KMS-11 (cell line): Measurements from ENCODE around the gene PRICKLE2.

Experiments
- H2AFZ ChIP-seq: fragments of 200-600 bp; sonication (generic); 2 replicates; pipeline ENCODE4 v1.6.1; 2016; ENCODE audit warnings: antibody characterized with exemption, mixed run types, low read depth
- H3K27ac ChIP-seq: fragments of 200-600 bp; sonication (generic); 2 replicates; pipeline ENCODE4 v1.6.1; 2016; ENCODE audit warnings: mild to moderate bottlenecking, mixed run types
- H3K27me3 ChIP-seq: fragments of 200-600 bp; sonication (generic); 2 replicates; pipeline ENCODE4 v1.6.1; 2017; ENCODE audit warnings: mild to moderate bottlenecking, low read depth, mixed run types, moderate library complexity; ENCODE audit not compliant: insufficient read depth
- H3K36me3 ChIP-seq: fragments of 200-600 bp; sonication (generic); 2 replicates; pipeline ENCODE4 v1.6.1; 2017; ENCODE audit warnings: mild to moderate bottlenecking, mixed run types; ENCODE audit not compliant: insufficient read depth
- H3K4me1 ChIP-seq: fragments of 200-600 bp; sonication (generic); 2 replicates; pipeline ENCODE4 v1.6.1; 2016; ENCODE audit warnings: mild to moderate bottlenecking, low read depth, mixed run types; ENCODE audit not compliant: poor library complexity, severe bottlenecking
- H3K4me2 ChIP-seq: fragments of 200-600 bp; sonication (generic); 2 replicates; pipeline ENCODE4 v1.7.0; 2016; ENCODE audit warnings: mild to moderate bottlenecking, mixed run types
- H3K4me3 ChIP-seq: fragments of 200-600 bp; sonication (generic); IDR thresholded peaks from 2 replicates; pipeline ENCODE4 v1.6.1; 2017; ENCODE audit warnings: low read depth, low read length, mixed read lengths; ENCODE audit not compliant: insufficient read depth
- H3K79me2 ChIP-seq: fragments of 200-600 bp; sonication (generic); 2 replicates; pipeline ENCODE4 v1.6.1; 2016; ENCODE audit warnings: low read depth, mixed run types; ENCODE audit not compliant: insufficient read depth
- H3K9ac ChIP-seq: fragments of 200-600 bp; sonication (generic); 2 replicates; pipeline ENCODE4 v1.6.1; 2016; ENCODE audit warnings: mild to moderate bottlenecking, mixed run types
- H4K20me1 ChIP-seq: fragments of 200-600 bp; sonication (generic); 2 replicates; pipeline ENCODE4 v1.6.1; 2016; ENCODE audit warnings: mild to moderate bottlenecking, mixed run types; ENCODE audit not compliant: insufficient read depth
- CTCF ChIP-seq: fragments of 200-600 bp; sonication (generic); conservative IDR thresholded peaks from 2 replicates; pipeline ENCODE4 v1.6.1; 2017; ENCODE audit warnings: low read depth, mild to moderate bottlenecking, antibody characterized with exemption, low read length, moderate library complexity, mixed read lengths

The PRICKLE2 gene

DNA sequence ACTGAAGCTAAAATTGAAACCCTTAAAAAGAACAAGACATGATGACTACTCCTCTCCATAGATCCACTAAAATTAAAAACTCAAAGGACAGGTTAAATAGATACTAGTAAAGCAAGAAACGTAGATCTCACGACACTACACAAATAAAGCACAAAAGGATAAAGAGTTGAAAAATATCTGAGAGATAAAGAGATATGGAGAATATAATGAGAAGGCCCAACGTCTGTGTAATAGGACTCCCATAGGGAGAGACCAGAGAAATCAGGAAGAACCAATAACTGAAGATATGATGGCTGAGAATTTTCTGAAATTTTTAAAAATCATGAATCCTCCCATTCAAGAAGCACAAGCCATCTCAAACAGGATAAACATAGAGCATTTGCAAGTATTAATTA, 45.6 kb upstream of the PRICKLE2 start:
- Histone ChIP-seq H3K79me2 (no peaks in the 10 kb centered on the region), H4K20me1 (no peaks in the 10 kb centered on the region), H3K4me3 (no peak overlapping the region), H3K27ac (no peak overlapping the region), H3K4me2 (no peak overlapping the region), H3K9ac (no peak overlapping the region), H3K27me3 (no peaks in the 10 kb centered on the region), H3K4me1 (no peaks in the 10 kb centered on the region), H3K36me3 (no peaks in the 10 kb centered on the region), H2AFZ (no peak overlapping the region)
- no peak for TF ChIP-seq CTCF

DNA sequence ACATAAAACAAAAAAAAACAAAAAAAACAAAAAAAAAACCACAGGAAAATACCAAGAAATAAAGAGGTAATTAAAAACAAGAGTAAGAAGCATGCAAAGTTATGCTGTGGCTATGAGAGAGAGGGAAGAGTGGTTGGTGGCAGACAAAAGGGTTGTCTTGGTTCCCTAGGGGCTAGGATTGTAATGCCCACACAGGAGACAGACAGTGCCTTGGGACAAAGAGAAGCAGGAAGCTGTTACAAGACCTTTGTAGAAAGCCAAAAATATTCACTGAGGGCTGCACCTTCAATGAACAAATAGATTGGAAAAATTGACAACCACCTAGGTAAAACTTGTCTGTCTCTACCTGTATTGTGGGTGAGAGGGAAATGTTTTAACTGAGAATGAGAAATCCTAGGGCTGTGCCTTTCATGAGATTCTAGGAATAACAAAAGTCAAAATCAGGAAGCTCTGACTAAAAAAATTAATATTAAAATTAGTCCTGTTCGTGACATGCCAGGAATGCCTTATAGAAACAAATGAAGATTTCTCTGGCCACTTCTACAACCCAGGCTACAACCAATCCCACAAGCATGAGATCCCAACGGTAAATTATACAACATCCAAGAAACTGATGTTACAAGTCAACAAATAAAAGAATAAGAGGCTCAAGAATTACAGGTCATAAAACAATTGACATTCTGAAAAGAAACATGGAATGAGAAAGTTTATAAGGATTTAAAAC, 45.0 kb upstream of the PRICKLE2 start:
- Histone ChIP-seq H4K20me1 (no peaks in the 10 kb centered on the region), H2AFZ (no peak overlapping the region)
- no peak for TF ChIP-seq CTCF

GRCh38 chr3:64268926-64269325, 43.7 kb upstream of the PRICKLE2 start:
- Histone ChIP-seq H3K27me3 (no peaks in the 10 kb centered on the region), H3K4me3 (no peak overlapping the region), H3K36me3 (no peaks in the 10 kb centered on the region), H3K27ac (no peak overlapping the region), H3K4me1 (no peaks in the 10 kb centered on the region), H2AFZ (no peak overlapping the region), H3K79me2 (no peaks in the 10 kb centered on the region), H4K20me1 (no peaks in the 10 kb centered on the region), H3K9ac (no peak overlapping the region), H3K4me2 (no peak overlapping the region)
- TF ChIP-seq CTCF, result no peak

More for the DNA sequence above, 45.0 kb upstream of the PRICKLE2 start:
- H3K9ac ChIP-seq, result no peak overlapping the region
- no peak overlapping the region for H3K27ac ChIP-seq
- no peaks in the 10 kb centered on the region for H3K4me1 ChIP-seq
- H3K36me3 ChIP-seq, result no peaks in the 10 kb centered on the region
- H3K27me3 ChIP-seq, result no peaks in the 10 kb centered on the region
- no peak overlapping the region for H3K4me3 ChIP-seq
- H3K4me2 ChIP-seq, result no peak overlapping the region
- no peaks in the 10 kb centered on the region for H3K79me2 ChIP-seq

- Histone ChIP-seq H2AFZ (no peak overlapping the region), H3K27me3 (no peaks in the 10 kb centered on the region), H3K27ac (no peak overlapping the region), H3K4me3 (no peak overlapping the region), H3K79me2 (no peaks in the 10 kb centered on the region), H3K9ac (no peak overlapping the region), H4K20me1 (no peaks in the 10 kb centered on the region), H3K36me3 (no peaks in the 10 kb centered on the region), H3K4me1 (no peaks in the 10 kb centered on the region), H3K4me2 (no peak overlapping the region)
- TF ChIP-seq CTCF, result no peak
Observed at GRCh38 chr3:64267721-64268604, 42.7 kb upstream of the PRICKLE2 start.
